NCI-H1436 treated with DMSO at 0.1 percent for 48 hours (cell line): ENCODE data around the gene RASSF5.
A peak's percentile ranks its signal among the peaks of the same experiment; 100 is the strongest.

Experiments
- DNase-seq: peaks from one replicate; lab custom pipeline; 2025; lab: John Stamatoyannopoulos, UW

Gene RASSF5

DNA sequence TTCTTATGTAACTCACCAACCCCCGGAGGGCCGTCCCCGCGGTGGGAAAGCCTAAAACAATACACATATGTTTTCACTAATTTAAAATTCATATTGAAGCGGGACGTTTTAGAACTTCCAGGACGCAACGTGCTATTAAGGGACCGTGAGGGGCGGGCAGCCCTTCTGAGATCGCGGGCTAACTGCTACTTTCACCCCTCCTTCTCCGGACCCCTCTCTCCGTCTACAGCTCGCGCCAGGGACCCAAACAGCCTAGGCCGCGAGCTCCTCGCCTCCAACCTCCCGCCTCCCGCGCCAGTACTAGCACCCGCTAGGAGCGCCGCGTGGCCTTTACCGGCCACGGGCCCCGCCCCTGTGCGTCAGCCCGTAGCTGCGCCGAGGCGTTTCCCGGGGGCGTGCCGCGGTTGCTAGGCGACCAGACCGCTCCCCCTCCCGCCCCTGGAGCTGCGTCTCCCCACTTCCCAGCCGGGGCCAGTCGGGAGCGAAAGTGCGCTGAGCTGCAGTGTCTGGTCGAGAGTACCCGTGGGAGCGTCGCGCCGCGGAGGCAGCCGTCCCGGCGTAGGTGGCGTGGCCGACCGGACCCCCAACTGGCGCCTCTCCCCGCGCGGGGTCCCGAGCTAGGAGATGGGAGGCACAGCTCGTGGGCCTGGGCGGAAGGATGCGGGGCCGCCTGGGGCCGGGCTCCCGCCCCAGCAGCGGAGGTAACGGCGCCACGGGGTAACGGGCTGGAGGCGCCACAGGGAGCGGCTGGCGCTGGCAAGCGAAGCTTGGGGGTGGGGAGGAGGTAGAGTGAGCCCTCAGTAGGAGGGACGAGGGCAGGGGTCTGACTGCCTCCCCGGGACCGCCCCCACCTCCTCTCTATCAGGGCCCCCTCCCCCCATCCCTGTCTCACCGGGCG, 128.0 kb downstream of the RASSF5 start, which contains the start of gene DYRK3:
Gene DYRK3, plus strand, starts transcription at position 457 of the 898 bp plus-strand sequence. Its CDS starts 168 bp downstream, at position 625.
- peak; percentile 88 for DNase-seq

DNA sequence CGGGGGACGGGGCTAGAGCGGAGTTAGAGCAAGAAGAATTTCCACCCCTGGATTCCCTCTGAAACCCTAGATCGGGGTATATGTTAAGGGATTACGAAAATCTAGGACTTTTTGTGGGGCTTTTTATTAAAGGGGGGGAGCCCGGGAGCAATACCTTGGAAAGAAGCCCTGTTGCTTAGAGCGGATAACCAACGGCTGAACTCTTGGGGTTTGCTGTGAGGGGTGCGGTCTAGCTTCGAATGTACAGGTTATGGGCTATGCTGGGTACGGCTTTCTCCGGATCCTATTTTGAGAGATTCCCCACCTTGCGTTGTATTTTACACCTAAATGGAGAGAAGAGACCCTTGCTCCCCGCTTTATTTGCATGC, 128.6 kb downstream of the RASSF5 start:
- DNase-seq, result no peak

DNA sequence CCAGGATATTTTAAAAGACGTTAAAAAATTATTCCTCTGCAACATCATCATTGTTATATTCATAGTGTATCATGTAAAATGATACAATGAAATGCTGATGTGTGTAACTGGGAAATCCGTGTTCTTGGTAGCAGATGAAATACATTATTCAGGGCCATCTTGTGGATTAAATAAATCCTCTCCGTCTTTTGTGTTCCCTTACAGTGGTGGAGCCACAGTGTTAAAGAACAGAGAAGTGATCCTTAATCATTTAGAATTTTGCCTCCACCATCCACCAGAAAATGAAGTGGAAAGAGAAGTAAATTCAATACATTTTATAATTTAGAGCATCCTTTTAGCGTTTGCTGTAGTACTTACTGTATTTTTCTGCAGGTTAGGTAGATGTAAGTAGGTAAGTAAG, 129.3 kb downstream of the RASSF5 start:
- no peak for DNase-seq

DNA sequence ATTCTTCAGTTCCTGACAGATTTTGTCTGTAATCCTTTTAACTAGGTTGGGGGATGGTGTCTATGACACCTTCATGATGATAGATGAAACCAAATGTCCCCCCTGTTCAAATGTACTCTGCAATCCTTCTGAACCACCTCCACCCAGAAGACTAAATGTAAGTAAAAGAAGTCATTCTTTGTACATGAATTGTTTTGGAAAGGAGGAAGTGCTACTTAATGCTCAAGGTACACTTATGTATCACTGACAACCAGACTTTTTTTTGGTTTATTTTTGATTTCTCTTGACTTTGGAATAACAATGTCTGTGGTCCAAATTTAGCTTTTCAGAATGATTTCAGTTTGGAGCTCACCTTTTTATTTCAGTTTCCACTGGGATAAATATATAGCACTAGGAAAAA, 130.3 kb downstream of the RASSF5 start:
- no peak for DNase-seq
